Measurements from ENCODE around the gene TCF19.
A peak's percentile ranks its signal among the peaks of the same experiment; 100 is the strongest.

The TCF19 gene, protein sequence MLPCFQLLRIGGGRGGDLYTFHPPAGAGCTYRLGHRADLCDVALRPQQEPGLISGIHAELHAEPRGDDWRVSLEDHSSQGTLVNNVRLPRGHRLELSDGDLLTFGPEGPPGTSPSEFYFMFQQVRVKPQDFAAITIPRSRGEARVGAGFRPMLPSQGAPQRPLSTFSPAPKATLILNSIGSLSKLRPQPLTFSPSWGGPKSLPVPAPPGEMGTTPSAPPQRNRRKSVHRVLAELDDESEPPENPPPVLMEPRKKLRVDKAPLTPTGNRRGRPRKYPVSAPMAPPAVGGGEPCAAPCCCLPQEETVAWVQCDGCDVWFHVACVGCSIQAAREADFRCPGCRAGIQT

DNA sequence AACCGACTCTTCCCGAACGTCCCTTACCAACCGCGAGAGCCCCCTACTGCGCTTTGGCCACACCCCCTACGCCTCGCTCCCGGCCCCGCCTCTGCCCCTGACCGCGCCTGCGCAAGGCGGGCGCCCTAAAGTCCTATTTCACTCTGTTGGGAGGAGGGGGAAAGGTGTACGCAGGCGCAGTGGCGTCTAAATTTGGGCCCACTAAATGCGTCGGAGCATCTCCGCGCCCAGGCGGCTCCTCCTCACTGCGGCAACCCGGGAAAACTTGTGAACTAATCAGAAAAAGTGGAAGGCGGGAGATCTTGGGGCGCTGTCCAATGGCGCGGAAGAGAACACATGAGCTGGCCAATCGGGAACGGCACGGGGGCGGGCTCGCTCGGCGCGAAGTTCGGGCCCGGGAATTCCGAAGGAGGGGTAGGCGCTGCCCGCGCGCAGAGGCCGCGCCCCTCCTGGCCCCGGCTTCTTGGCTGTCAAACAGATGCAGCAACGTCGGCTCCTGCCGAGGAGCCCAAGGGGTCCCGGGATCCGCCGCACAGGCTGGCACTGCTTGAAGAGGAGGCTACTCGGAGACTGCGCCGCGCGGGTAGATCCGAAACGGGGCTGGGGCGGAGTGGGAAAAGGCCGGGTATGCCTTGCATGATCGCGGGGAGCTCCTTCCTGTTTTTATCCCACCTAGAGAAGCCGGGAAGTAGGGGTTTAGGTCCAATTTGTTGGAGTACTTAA, at the start of gene TCF19:
TCF19 (plus strand) TSS at position 450 of the 723 bp plus-strand sequence. CDS start 881 bp downstream, outside the sequence.
- CTCF ChIA-PET, result interaction anchor here (1.3 to 3.9 kb wide), 11 partner anchors 8 to 334 kb away, joined by 3 to 19 read pairs (median 5); no protein-coding TSS in a partner anchor
- TF ChIP-seq, protein P1, sequence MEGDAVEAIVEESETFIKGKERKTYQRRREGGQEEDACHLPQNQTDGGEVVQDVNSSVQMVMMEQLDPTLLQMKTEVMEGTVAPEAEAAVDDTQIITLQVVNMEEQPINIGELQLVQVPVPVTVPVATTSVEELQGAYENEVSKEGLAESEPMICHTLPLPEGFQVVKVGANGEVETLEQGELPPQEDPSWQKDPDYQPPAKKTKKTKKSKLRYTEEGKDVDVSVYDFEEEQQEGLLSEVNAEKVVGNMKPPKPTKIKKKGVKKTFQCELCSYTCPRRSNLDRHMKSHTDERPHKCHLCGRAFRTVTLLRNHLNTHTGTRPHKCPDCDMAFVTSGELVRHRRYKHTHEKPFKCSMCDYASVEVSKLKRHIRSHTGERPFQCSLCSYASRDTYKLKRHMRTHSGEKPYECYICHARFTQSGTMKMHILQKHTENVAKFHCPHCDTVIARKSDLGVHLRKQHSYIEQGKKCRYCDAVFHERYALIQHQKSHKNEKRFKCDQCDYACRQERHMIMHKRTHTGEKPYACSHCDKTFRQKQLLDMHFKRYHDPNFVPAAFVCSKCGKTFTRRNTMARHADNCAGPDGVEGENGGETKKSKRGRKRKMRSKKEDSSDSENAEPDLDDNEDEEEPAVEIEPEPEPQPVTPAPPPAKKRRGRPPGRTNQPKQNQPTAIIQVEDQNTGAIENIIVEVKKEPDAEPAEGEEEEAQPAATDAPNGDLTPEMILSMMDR (IDR thresholded peaks at IDR 0.05; ENCODE audit: control extremely low read depth, extremely low read depth, low read depth, missing control alignments), result no peak
- POLR2A ChIA-PET, result interaction anchor here (1.0 kb wide), 1 partner anchor 37 kb away, joined by 3 read pairs; no protein-coding TSS in a partner anchor
- DNase-seq (ENCODE audit: extremely low spot score), result peak; percentile 100

DNA sequence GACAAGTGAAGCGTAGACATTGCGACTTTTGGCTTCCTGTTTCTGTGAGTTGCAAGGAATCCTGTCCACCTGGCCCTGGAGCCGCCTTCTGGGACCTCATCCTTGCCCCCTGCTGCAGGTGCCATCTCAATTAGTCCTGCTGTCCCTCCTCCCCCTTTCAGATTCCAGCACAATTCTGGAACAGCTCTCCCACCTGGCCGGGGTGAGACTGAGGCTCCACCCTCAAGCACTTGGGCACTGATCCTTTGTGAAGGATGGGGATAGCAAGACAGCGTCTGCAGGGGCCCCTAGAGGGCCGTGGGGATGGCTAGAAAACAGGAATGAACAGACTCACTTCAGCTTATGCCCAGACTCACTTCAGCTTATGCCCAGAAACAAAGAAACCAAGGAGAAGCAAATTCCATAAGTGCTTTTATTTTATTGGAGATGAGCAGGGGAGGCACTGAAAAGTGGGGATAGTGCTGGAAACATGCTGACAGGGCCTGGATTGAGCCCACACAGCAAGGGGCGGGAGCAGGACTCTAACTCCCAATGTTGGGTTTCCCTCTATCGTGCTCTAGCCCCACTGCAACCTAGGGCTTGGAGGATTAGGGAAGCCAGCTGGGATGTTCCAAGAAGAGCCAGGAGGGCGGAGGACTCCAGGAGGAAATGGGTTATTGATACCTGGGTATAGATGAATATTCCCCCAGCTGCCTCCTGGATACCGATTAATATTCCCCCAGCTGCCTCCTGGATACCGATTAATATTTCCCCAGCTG, 47.4 kb upstream of the TCF19 start:
- POLR2A ChIA-PET, result no interaction called here
- DNase-seq (ENCODE audit: extremely low spot score), result no peak
- CTCF ChIA-PET, result interaction anchor here (0.7 to 1.9 kb wide), 6 partner anchors 13 to 32 kb away, joined by 3 to 6 read pairs (median 4); no protein-coding TSS in a partner anchor
- TF ChIP-seq, protein P1 (IDR thresholded peaks at IDR 0.05; ENCODE audit: control extremely low read depth, extremely low read depth, low read depth, missing control alignments), result no peak

DNA sequence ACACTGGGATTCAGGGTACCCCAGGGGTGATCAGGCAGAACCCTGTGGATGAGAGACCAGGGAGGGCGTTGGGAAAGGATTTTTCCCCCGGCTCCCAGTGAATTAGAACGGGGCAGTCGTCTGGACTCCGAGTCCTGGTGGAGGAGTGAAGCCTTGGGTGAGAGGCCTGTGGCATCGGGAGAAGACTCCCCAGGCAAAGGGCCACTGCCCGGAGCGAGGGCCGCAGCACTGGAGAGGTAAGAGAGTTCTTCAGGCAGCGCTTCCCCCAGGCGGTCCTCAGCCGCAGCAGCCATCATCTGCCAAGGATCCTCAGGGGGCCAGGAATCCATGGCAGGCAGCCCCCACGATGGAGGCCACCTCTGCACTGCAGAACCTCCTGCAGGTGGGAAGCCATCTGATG, 46.7 kb upstream of the TCF19 start:
- CTCF ChIA-PET, result interaction anchor here (1.4 to 1.9 kb wide), 3 partner anchors 9 to 24 kb away, joined by 4 to 6 read pairs (median 4); no protein-coding TSS in a partner anchor
- POLR2A ChIA-PET, result no interaction called here
- no peak for DNase-seq (ENCODE audit: extremely low spot score)
- TF ChIP-seq, protein P1 (IDR thresholded peaks at IDR 0.05; ENCODE audit: control extremely low read depth, extremely low read depth, low read depth, missing control alignments), result no peak

DNA sequence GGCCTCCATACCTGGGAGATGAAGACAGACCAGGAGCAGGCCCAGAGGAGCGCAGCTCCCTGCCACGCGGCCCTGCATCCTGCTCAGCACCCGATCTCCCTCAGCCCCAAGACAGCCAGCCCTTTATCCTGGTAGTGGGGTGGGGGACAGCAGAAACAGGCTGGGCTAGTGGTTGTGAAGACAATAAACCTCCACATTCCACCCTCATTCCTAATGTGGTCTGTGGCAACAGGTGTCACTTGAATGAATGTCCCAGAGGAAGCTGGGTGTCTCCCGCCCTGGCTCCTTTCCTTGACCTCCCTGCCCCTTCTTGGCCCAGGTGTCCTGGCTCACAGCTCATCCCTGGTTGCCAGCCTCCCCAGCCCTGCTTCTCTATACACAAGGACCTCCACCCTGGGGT, 45.9 kb upstream of the TCF19 start, which contains the start of gene C6orf15:
C6orf15 (minus strand) TSS at position 98 of the 400 bp plus-strand sequence; CDS start at position 78, 20 bp downstream.
- ChIA-PET POLR2A (interaction anchor here (0.5 to 0.6 kb wide), 2 partner anchors 26 to 223 kb away, joined by 4 to 8 read pairs; no protein-coding TSS in a partner anchor), CTCF (interaction anchor here (0.8 to 1.9 kb wide), 3 partner anchors 10 to 25 kb away, joined by 3 to 4 read pairs (median 4); no protein-coding TSS in a partner anchor)
- TF ChIP-seq, protein P1 (IDR thresholded peaks at IDR 0.05; ENCODE audit: control extremely low read depth, extremely low read depth, low read depth, missing control alignments), result no peak
- DNase-seq (ENCODE audit: extremely low spot score), result no peak

DNA sequence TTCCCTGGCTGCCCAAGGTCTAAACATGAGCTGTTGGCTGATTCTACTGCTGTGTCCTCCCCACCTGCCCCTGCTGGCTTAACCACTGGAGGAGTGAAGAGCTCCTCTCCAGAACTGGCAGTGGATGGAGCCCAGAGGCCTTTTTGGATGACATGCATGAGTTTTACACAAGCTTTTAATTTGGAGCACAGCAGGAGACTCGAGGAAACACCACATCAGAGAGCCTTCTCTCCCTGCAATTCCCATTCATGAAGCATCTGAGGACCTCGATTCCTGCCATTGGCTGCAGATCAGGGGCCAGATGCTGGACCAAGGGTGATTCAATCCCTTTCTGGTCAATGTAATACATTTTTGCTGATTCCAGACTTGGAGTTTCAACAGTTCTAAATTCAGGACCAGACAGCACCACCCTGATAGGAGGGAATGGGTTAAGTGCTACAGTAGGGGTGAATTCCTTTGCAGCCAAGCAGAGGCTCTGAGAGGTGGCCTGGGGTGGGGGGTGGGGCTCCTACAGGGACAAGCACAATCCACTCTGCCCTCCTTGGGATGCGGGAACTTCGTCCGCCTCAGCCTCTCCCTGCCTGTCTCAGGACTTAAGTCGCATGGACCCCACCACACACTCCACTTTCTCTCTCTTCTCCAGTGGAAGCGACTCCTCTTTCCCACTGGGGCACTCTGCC, 44.4 kb upstream of the TCF19 start:
- TF ChIP-seq, protein P1 (IDR thresholded peaks at IDR 0.05; ENCODE audit: control extremely low read depth, extremely low read depth, low read depth, missing control alignments), result no peak
- CTCF ChIA-PET, result interaction anchor here (0.9 kb wide), 2 partner anchors 20 to 27 kb away, joined by 3 read pairs; no protein-coding TSS in a partner anchor
- no peak for DNase-seq (ENCODE audit: extremely low spot score)
- POLR2A ChIA-PET, result no interaction called here

Measured in GM10248 (cell line).